Thyroid gland (tissue), 4 donors: ENCODE data around the gene CCIN. TPM values are rescaled to one million over a fixed set of nuclear protein-coding genes. Genes with fewer than 3 reads are reported as not detected.

Source experiments
- DNase-seq, 2 donors: peaks; one replicate each; pipeline ENCODE4 v3.0.0-alpha.2; 2019
- H3K27ac ChIP-seq, 3 donors: fragments of 200-600 bp; sonication (generic); 1 replicate in 2 of 3; 2 replicates in 1 of 3; pipeline ENCODE4 v1.5.1; 2016 to 2019; ENCODE audit warnings: mild to moderate bottlenecking in 1 of 3, moderate library complexity in 1 of 3
- H3K27me3 ChIP-seq: fragments of 200-600 bp; sonication (generic); one replicate; pipeline ENCODE4 v1.5.1; 2019
- H3K36me3 ChIP-seq, 2 donors: fragments of 200-600 bp; sonication (generic); one replicate each; pipeline ENCODE4 v1.5.1; 2016 to 2019
- H3K4me1 ChIP-seq, 2 donors: fragments of 200-600 bp; sonication (generic); one replicate each; pipeline ENCODE4 v1.5.1; 2017 to 2019
- H3K4me3 ChIP-seq, 3 donors: fragments of 200-600 bp; sonication (generic); replicated peaks in 1 of 3; 1 replicate in 2 of 3; 2 replicates in 1 of 3; pipeline ENCODE4 v1.5.1; 2016; ENCODE audit warnings: mild to moderate bottlenecking in 1 of 3
- H3K9me3 ChIP-seq: fragments of 200-600 bp; sonication (generic); one replicate; pipeline ENCODE4 v1.5.1; 2017
- CTCF ChIP-seq, 6 experiments: fragments of 200-600 bp in 3 of 6; fragments of 450-650 bp in 3 of 6; sonication (generic) in 3 of 6; IDR thresholded peaks; one replicate each; pipeline ENCODE4 v1.5.1; 2016 to 2019; ENCODE audit warnings: antibody characterized with exemption in 6 of 6, mild to moderate bottlenecking in 2 of 6, inconsistent platforms in 1 of 6, moderate library complexity in 1 of 6
- POLR2A ChIP-seq, 2 donors: fragments of 450-650 bp; IDR thresholded peaks; one replicate each; pipeline ENCODE4 v1.6.1; 2017; ENCODE audit warnings: antibody characterized with exemption in 2 of 2, mild to moderate bottlenecking in 2 of 2, moderate library complexity in 1 of 2
- WGBS, 2 donors: methylation state at CpG; one replicate each; pipeline ENCODE4 v1.1.5; 2017; 5-methylcytosine and 5-hydroxymethylcytosine counted together
- intact Hi-C: fragments of 100-400 bp; cut with DNase I; formaldehyde crosslinking; loops from one replicate; pipeline ENCODE4 v1.15.1; 2023
- total RNA-seq, 4 donors: library from RNA; depleted of rRNA; stranded (reverse); fragments of >200 nt; gene quantifications; one replicate each; pipeline ENCODE4 v1.2.3, GENCODE V29; 2016

The CCIN gene
- total RNA-seq, 4 donors from 2014 or later, result 0.40 TPM; not detected in 3

GRCh38 chr9:36147441-36148175 lies 21.6 kb upstream of the CCIN start:
- Histone ChIP-seq H3K9me3 (no peaks in the 10 kb centered on the region), H3K4me1 (peaks cover 0 to 23% of the 10 kb centered on the region in 2 donors), H3K27me3 (no peaks in the 10 kb centered on the region), H3K36me3 (no peaks in the 10 kb centered on the region), H3K27ac (peak overlapping the region in 2 of 3 donors; percentile 15 to 56), H3K4me3 (no peak overlapping the region)
- TF ChIP-seq CTCF (IDR thresholded peaks at IDR 0.05), result no peak
- TF ChIP-seq POLR2A (IDR thresholded peaks at IDR 0.05), result no peak
- DNase-seq, result no peak
- 93 to 100% methylated on average over 12 to 14 of the region's 14 CpGs for WGBS, 2 donors
- intact Hi-C loops, result no loop called here

GRCh38 chr9:36148311-36149051 lies 20.7 kb upstream of the CCIN start:
- Histone ChIP-seq H3K27me3 (no peaks in the 10 kb centered on the region), H3K9me3 (no peaks in the 10 kb centered on the region), H3K27ac (peak overlapping the region in 2 of 3 donors; percentile 15 to 56), H3K4me1 (peaks cover 0 to 14% of the 10 kb centered on the region in 2 donors), H3K4me3 (no peak overlapping the region), H3K36me3 (no peaks in the 10 kb centered on the region)
- peak; percentile 69 to 77 for DNase-seq
- no peak for TF ChIP-seq POLR2A (IDR thresholded peaks at IDR 0.05)
- no peak for TF ChIP-seq CTCF (IDR thresholded peaks at IDR 0.05)
- intact Hi-C loops, result no loop called here
- WGBS, 2 donors, result 62 to 86% methylated on average over 12 to 13 of the region's 14 CpGs

- TF ChIP-seq CTCF (IDR thresholded peaks at IDR 0.05), result no peak
- TF ChIP-seq POLR2A (IDR thresholded peaks at IDR 0.05), result no peak
- Histone ChIP-seq H3K27me3 (no peaks in the 10 kb centered on the region), H3K4me3 (no peak overlapping the region), H3K36me3 (no peaks in the 10 kb centered on the region), H3K4me1 (peaks cover 0 to 14% of the 10 kb centered on the region in 2 donors), H3K27ac (peak overlapping the region in 2 of 3 donors; percentile 15 to 45), H3K9me3 (no peaks in the 10 kb centered on the region)
- no peak for DNase-seq
- 72 to 85% methylated on average over 4 of the region's 4 CpGs for WGBS, 2 donors
- intact Hi-C loops, result no loop called here
Observed at GRCh38 chr9:36149197-36149596, 20.0 kb upstream of the CCIN start.

- Histone ChIP-seq H3K4me1 (peaks cover 0 to 14% of the 10 kb centered on the region in 2 donors), H3K4me3 (no peak overlapping the region), H3K9me3 (no peaks in the 10 kb centered on the region), H3K27me3 (no peaks in the 10 kb centered on the region), H3K27ac (peak overlapping the region in 2 of 3 donors; percentile 2 to 50), H3K36me3 (no peaks in the 10 kb centered on the region)
- no peak for DNase-seq
- WGBS, 2 donors, result 77 to 79% methylated on average over 4 of the region's 4 CpGs
- no peak for TF ChIP-seq CTCF (IDR thresholded peaks at IDR 0.05)
- TF ChIP-seq POLR2A (IDR thresholded peaks at IDR 0.05), result no peak
- intact Hi-C loops, result no loop called here
Observed at GRCh38 chr9:36150574-36151315, 18.4 kb upstream of the CCIN start.
